ENCODE measurements around the gene AOC3. TPM values are rescaled to one million over a fixed set of nuclear protein-coding genes. Genes with fewer than 3 reads are reported as not detected.

Gene AOC3
- total and polyA plus RNA-seq, 2 of the 13 experiments (the other 11 are each of a cell fraction or from before 2014, with no cell fraction given) = 8.7 to 51.7 TPM

GRCh38 chr17:42803074-42803883, 47.7 kb upstream of the AOC3 start (continued):
- no peak for TF ChIP-seq GLMP (CRISPR knock-in tag; IDR thresholded peaks at IDR 0.05; ENCODE audit: borderline replicate concordance)
- no peak for TF ChIP-seq ZNF567 (CRISPR knock-in tag; IDR thresholded peaks at IDR 0.05; ENCODE audit: borderline replicate concordance)
- TF ChIP-seq NPAS2 (CRISPR knock-in tag; IDR thresholded peaks at IDR 0.05; ENCODE audit: borderline replicate concordance) = no peak
- TF ChIP-seq JUNB (CRISPR knock-in tag; IDR thresholded peaks at IDR 0.05; ENCODE audit: borderline replicate concordance) = no peak
- TF ChIP-seq CHD2 (IDR thresholded peaks at IDR 0.05; ENCODE audit: low read depth, low read length) = no peak
- TF ChIP-seq ZNF83 (CRISPR knock-in tag; IDR thresholded peaks at IDR 0.05; ENCODE audit: borderline replicate concordance) = no peak
- TF ChIP-seq ZNF44 (CRISPR knock-in tag; IDR thresholded peaks at IDR 0.05) = no peak
- TF ChIP-seq ZFP82 (CRISPR knock-in tag; IDR thresholded peaks at IDR 0.05; ENCODE audit: borderline replicate concordance) = no peak
- no peak for TF ChIP-seq SMC3 (IDR thresholded peaks at IDR 0.05; ENCODE audit: low read length)
- TF ChIP-seq HNF4G (IDR thresholded peaks at IDR 0.05; ENCODE audit: borderline replicate concordance, low read depth, low read length) = peak; percentile 94
- TF ChIP-seq HNF4G (CRISPR knock-in tag; IDR thresholded peaks at IDR 0.05; ENCODE audit: borderline replicate concordance, low read depth) = peak; percentile 81; the same call in 1 of the 2 replicates
- TF ChIP-seq ZXDC (CRISPR knock-in tag; IDR thresholded peaks at IDR 0.05) = no peak
- peak; percentile 26; the same call in 1 of the 2 replicates for TF ChIP-seq POGK (CRISPR knock-in tag; conservative IDR thresholded peaks at IDR 0.05)

Data from HepG2 (cell line).